Colonic mucosa (tissue), 4 donors: ENCODE measurements around the gene BRIX1. TPM values are rescaled to one million over a fixed set of nuclear protein-coding genes. Genes with fewer than 3 reads are reported as not detected.
"Not testable (repeated sequence)": the region's sequence is repeated elsewhere in the genome, so short reads cannot be mapped to it uniquely, and the experiment has no call there.

Source experiments
- DNase-seq: peaks from one replicate; pipeline ENCODE4 v3.0.0-alpha.2; 2020
- H3K27ac ChIP-seq: fragments of 200-600 bp; one replicate; pipeline ENCODE4 v1.8.0; 2021
- H3K27me3 ChIP-seq: fragments of 200-600 bp; one replicate; pipeline ENCODE4 v1.8.0; 2021
- H3K36me3 ChIP-seq: fragments of 200-600 bp; one replicate; pipeline ENCODE4 v1.8.0; 2021
- H3K4me1 ChIP-seq: fragments of 200-600 bp; one replicate; pipeline ENCODE4 v1.8.0; 2021; ENCODE audit warnings: mild to moderate bottlenecking
- H3K4me3 ChIP-seq: fragments of 200-600 bp; one replicate; pipeline ENCODE4 v1.8.0; 2021
- H3K9ac ChIP-seq, 2 donors: one replicate each; pipeline ENCODE4 v1.7.0; 2013; ENCODE audit warnings: control low read depth in 2 of 2, low read depth in 2 of 2, low read length in 2 of 2
- H3K9me3 ChIP-seq: fragments of 200-600 bp; one replicate; pipeline ENCODE4 v1.8.0; 2021
- intact Hi-C: fragments of 100-400 bp; cut with DNase I; formaldehyde crosslinking; loops from one replicate; pipeline ENCODE4 v1.14.1; 2022
- total RNA-seq, 2 donors: library from RNA; stranded (reverse); fragmentation: NEBNext Ultra II Directional in 1 of 2; extraction: Animal tissue kit (Norgen Biotek cat#: 25700) in 1 of 2; gene quantifications; one replicate each; pipeline ENCODE4 v1.2.1, GENCODE V29; 2021
- TF ChIP-seq, protein P1 (sequence below): fragments of 200-600 bp; IDR thresholded peaks from one replicate; pipeline ENCODE4 v1.8.0; 2022; ENCODE audit warnings: antibody characterized with exemption, mild to moderate bottlenecking
- donor health status: healthy.
- donor health status: DM: no; HTN: no; CAD: no.
- donor health status: DM: no; HTN: no; CAD: no.

The BRIX1 gene
- total RNA-seq, 2 donors from 2014 or later = 13.6 to 22.6 TPM

DNA sequence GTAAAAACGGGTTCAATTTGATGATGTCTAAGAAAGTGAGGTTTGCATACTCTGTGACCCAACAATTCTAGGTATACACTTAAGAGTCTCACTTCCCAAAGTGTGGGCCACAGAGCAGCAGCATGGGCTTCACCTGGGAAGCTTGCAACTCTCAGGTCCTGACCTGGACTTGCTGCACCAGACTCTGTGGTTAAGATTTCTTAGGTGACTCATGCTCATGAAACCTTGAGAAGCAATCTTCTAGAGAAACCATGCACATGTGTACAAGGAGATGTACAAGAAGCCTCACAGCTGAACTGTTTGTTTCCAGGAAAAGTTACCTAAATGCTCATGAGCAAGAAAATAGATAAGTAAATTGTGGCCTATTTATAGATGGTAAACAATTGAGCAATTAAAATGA, 43.8 kb downstream of the BRIX1 start:
- no peak overlapping the region for H3K4me3 ChIP-seq
- H3K9ac ChIP-seq = no peak overlapping the region
- DNase-seq = no peak
- H3K36me3 ChIP-seq = no peaks in the 10 kb centered on the region
- intact Hi-C loops = no loop called here
- TF ChIP-seq, protein P1, sequence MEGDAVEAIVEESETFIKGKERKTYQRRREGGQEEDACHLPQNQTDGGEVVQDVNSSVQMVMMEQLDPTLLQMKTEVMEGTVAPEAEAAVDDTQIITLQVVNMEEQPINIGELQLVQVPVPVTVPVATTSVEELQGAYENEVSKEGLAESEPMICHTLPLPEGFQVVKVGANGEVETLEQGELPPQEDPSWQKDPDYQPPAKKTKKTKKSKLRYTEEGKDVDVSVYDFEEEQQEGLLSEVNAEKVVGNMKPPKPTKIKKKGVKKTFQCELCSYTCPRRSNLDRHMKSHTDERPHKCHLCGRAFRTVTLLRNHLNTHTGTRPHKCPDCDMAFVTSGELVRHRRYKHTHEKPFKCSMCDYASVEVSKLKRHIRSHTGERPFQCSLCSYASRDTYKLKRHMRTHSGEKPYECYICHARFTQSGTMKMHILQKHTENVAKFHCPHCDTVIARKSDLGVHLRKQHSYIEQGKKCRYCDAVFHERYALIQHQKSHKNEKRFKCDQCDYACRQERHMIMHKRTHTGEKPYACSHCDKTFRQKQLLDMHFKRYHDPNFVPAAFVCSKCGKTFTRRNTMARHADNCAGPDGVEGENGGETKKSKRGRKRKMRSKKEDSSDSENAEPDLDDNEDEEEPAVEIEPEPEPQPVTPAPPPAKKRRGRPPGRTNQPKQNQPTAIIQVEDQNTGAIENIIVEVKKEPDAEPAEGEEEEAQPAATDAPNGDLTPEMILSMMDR = no peak
- H3K4me1 ChIP-seq = no peaks in the 10 kb centered on the region
- no peaks in the 10 kb centered on the region for H3K9me3 ChIP-seq
- no peak overlapping the region for H3K27ac ChIP-seq
- H3K27me3 ChIP-seq = no peaks in the 10 kb centered on the region

GRCh38 chr5:34967540-34967939, 52.0 kb downstream of the BRIX1 start:
- no peak for DNase-seq
- TF ChIP-seq, protein P1 = no peak
- Histone ChIP-seq H3K4me3 (no peak overlapping the region), H3K9me3 (no peaks in the 10 kb centered on the region), H3K9ac (no peak overlapping the region), H3K27me3 (no peaks in the 10 kb centered on the region), H3K36me3 (no peaks in the 10 kb centered on the region), H3K27ac (no peak overlapping the region), H3K4me1 (no peaks in the 10 kb centered on the region)
- intact Hi-C loops = no loop called here

GRCh38 chr5:34968258-34968657, 52.7 kb downstream of the BRIX1 start:
- Histone ChIP-seq H3K36me3 (no peaks in the 10 kb centered on the region), H3K9ac (no peak overlapping the region), H3K27me3 (no peaks in the 10 kb centered on the region), H3K27ac (no peak overlapping the region), H3K4me3 (no peak overlapping the region), H3K9me3 (no peaks in the 10 kb centered on the region), H3K4me1 (no peaks in the 10 kb centered on the region)
- DNase-seq = no peak
- TF ChIP-seq, protein P1 = no peak
- intact Hi-C loops = no loop called here

DNA sequence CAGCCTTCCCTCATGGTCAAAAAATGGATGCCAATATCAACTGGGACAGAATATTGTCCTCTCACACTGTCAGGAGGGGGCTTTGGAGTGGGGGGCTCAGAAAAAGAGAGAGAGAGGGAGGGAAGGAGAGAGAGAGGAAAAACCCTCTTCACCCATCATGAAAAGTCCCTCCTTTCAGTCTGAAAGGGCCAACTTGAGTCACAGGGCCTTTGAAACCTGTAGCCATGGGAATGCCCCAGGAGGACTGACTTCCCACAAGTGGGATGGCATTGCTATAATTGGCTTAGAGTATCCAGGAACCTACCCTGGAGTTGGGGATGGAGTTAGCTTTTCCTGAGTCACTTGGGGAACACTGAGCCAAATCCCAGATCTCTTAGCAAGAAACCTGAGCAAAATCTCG, 55.0 kb downstream of the BRIX1 start:
- Histone ChIP-seq H3K27ac (no peak overlapping the region), H3K9ac (no peak overlapping the region), H3K4me1 (no peaks in the 10 kb centered on the region), H3K36me3 (no peaks in the 10 kb centered on the region), H3K9me3 (no peaks in the 10 kb centered on the region), H3K4me3 (no peak overlapping the region), H3K27me3 (no peaks in the 10 kb centered on the region)
- TF ChIP-seq, protein P1 = no peak
- DNase-seq = no peak
- intact Hi-C loops = no loop called here

DNA sequence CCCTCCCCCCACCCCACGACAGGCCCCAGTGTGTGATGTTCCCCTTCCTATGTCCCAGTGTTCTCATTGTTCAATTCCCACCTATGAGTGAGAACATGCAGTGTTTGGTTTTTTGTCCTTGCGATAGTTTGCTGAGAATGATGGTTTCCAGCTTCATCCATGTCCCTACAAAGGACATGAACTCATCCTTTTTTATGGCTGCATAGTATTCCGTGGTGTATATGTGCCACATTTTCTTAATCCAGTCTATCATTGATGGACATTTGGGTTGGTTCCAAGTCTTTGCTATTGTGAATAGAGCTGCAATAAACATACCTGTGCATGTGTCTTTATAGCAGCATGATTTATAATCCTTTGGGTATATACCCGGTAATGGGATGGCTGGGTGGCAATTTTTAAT, 56.1 kb downstream of the BRIX1 start:
- H3K4me3 ChIP-seq, DNase-seq, intact Hi-C loops, H3K27me3 ChIP-seq, H3K27ac ChIP-seq, H3K4me1 ChIP-seq, H3K36me3 ChIP-seq, H3K9ac ChIP-seq, H3K9me3 ChIP-seq: not testable (repeated sequence)

Other genes starting within 250 kb of the BRIX1 start
- under 1 TPM in 1 of 2 donors, not detected in 1; 0.35 TPM for gene TTC23L, start 76.5 kb upstream of the BRIX1 start, total RNA-seq
- 10 to 100 TPM; 12.6 to 17.4 TPM for gene RAD1, start 207 bp upstream of the BRIX1 start, total RNA-seq
- gene DNAJC21, start 13.8 kb downstream of the BRIX1 start, total RNA-seq = 10 to 100 TPM; 39.5 to 40.4 TPM
- under 1 TPM in 1 of 2 donors, not detected in 1; 0.16 TPM for gene AGXT2, start 132.2 kb downstream of the BRIX1 start, total RNA-seq